Activated B cell treated with CpG ODN at 0.5 μM for 24 hours (primary cell): Measurements from ENCODE around the gene GNMT. TPM values are rescaled to one million over a fixed set of nuclear protein-coding genes. Genes with fewer than 3 reads are reported as not detected.

Experiments used
- ATAC-seq: fragments of 200-7000 bp; cut with Tn5 transposase; one replicate; pipeline ENCODE4 v1.10.0; 2021; ENCODE audit warnings: low read depth, mild to moderate bottlenecking, moderate library complexity
- CTCF ChIA-PET: fragments of 350-600 bp; sonication (Branson Sonifier 250); formaldehyde crosslinking; loops from one replicate; lab custom pipeline; 2021; ENCODE audit warnings: antibody characterized with exemption; lab: Charles Lee
- POLR2A ChIA-PET: fragments of 350-600 bp; sonication (Branson Sonifier 250); formaldehyde crosslinking; loops from one replicate; lab custom pipeline; 2021; ENCODE audit warnings: antibody characterized with exemption; lab: Charles Lee
- DNase-seq: peaks from one replicate; pipeline ENCODE4 v3.0.0; 2022
- H3K27ac Mint-ChIP-seq: one replicate; pipeline ENCODE4 v1.8.0; 2020; ENCODE audit warnings: mixed read lengths
- H3K27me3 Mint-ChIP-seq: one replicate; pipeline ENCODE4 v1.8.0; 2021; ENCODE audit warnings: mixed read lengths
- H3K36me3 Mint-ChIP-seq: one replicate; pipeline ENCODE4 v1.8.0; 2021; ENCODE audit warnings: low read depth, mixed read lengths
- H3K4me1 Mint-ChIP-seq: one replicate; pipeline ENCODE4 v1.8.0; 2021; ENCODE audit warnings: mixed read lengths
- H3K4me3 Mint-ChIP-seq: one replicate; pipeline ENCODE4 v1.8.0; 2020; ENCODE audit warnings: mild to moderate bottlenecking, mixed read lengths
- H3K9me3 Mint-ChIP-seq: one replicate; pipeline ENCODE4 v1.8.0; 2020; ENCODE audit warnings: mixed read lengths
- intact Hi-C: fragments of 100-400 bp; cut with micrococcal nuclease; formaldehyde crosslinking; loops from one replicate; pipeline ENCODE4 v1.15.1; 2024
- total RNA-seq: library from RNA; stranded (reverse); gene quantifications from 2 replicates; pipeline ENCODE4 v1.2.3, GENCODE V29; 2022
- TF ChIP-seq, protein P1 (sequence below): fragments of 200-600 bp; IDR thresholded peaks from one replicate; pipeline ENCODE4 v1.8.0; 2022; ENCODE audit warnings: antibody characterized with exemption, mild to moderate bottlenecking

Gene GNMT
- total RNA-seq, 1 donor from 2014 or later, result 2.3 TPM

GRCh38 chr6:43007126-43007525 lies 46.6 kb downstream of the GNMT start:
- TF ChIP-seq, protein P1, sequence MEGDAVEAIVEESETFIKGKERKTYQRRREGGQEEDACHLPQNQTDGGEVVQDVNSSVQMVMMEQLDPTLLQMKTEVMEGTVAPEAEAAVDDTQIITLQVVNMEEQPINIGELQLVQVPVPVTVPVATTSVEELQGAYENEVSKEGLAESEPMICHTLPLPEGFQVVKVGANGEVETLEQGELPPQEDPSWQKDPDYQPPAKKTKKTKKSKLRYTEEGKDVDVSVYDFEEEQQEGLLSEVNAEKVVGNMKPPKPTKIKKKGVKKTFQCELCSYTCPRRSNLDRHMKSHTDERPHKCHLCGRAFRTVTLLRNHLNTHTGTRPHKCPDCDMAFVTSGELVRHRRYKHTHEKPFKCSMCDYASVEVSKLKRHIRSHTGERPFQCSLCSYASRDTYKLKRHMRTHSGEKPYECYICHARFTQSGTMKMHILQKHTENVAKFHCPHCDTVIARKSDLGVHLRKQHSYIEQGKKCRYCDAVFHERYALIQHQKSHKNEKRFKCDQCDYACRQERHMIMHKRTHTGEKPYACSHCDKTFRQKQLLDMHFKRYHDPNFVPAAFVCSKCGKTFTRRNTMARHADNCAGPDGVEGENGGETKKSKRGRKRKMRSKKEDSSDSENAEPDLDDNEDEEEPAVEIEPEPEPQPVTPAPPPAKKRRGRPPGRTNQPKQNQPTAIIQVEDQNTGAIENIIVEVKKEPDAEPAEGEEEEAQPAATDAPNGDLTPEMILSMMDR, result no peak
- H3K27me3 Mint-ChIP-seq, result no peaks in the 10 kb centered on the region
- H3K4me1 Mint-ChIP-seq, result peaks cover 13% of the 10 kb centered on the region
- DNase-seq (no peak), ATAC-seq (no peak)
- H3K4me3 Mint-ChIP-seq, result no peak overlapping the region
- ChIA-PET POLR2A (interaction anchor here (1.3 kb wide), 1 partner anchor 77 kb away, joined by 3 read pairs; the partner anchor contains the start of gene CNPY3), CTCF (interaction anchor here (1.2 kb wide), 1 partner anchor 136 kb away, joined by 6 read pairs; no protein-coding TSS in a partner anchor)
- H3K9me3 Mint-ChIP-seq, result no peaks in the 10 kb centered on the region
- no peak overlapping the region for H3K27ac Mint-ChIP-seq
- peaks cover 59% of the 10 kb centered on the region for H3K36me3 Mint-ChIP-seq
- intact Hi-C loops, result no loop called here

DNA sequence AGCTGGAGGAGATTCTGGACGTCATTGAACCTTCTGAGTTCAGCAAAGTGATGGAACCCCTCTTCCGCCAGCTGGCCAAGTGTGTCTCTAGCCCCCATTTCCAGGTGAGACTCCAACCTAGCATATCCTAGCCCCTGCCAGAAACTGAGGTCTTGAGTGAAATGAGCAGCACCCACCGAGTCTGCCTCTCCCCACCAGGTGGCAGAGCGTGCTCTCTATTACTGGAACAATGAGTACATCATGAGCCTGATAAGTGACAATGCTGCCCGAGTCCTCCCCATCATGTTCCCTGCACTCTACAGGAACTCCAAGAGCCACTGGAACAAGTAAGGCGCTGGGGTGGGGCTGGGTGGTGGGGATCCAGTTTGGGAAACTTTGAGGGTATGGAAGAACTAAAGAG lies 48.6 kb downstream of the GNMT start:
- peak overlapping the region; percentile 12 for H3K27ac Mint-ChIP-seq
- CTCF ChIA-PET, result interaction anchor here (1.2 to 2.3 kb wide), 2 partner anchors 25 to 134 kb away, joined by 3 to 12 read pairs; no protein-coding TSS in a partner anchor
- ATAC-seq, result no peak
- H3K4me1 Mint-ChIP-seq, result peaks cover 33% of the 10 kb centered on the region
- POLR2A ChIA-PET, result interaction anchor here (2.1 kb wide), 1 partner anchor 79 kb away, joined by 6 read pairs; the partner anchor contains the start of gene CNPY3
- no peak for DNase-seq
- H3K36me3 Mint-ChIP-seq, result peaks cover 75% of the 10 kb centered on the region
- intact Hi-C loops, result loop anchor here (1.0 kb wide), 1 partner anchor 134 kb away; no protein-coding TSS in a partner anchor
- H3K9me3 Mint-ChIP-seq, result no peaks in the 10 kb centered on the region
- no peak overlapping the region for H3K4me3 Mint-ChIP-seq
- no peaks in the 10 kb centered on the region for H3K27me3 Mint-ChIP-seq
- TF ChIP-seq, protein P1, result no peak

GRCh38 chr6:43011207-43011606 lies 50.7 kb downstream of the GNMT start:
- Mint-ChIP-seq H3K9me3 (no peaks in the 10 kb centered on the region), H3K4me3 (no peak overlapping the region), H3K4me1 (peaks cover 48% of the 10 kb centered on the region), H3K27me3 (no peaks in the 10 kb centered on the region), H3K27ac (no peak overlapping the region), H3K36me3 (peaks cover 73% of the 10 kb centered on the region)
- TF ChIP-seq, protein P1, result no peak
- ATAC-seq (no peak), DNase-seq (no peak)
- ChIA-PET POLR2A (interaction anchor here (1.8 to 2.1 kb wide), 2 partner anchors 27 to 81 kb away, joined by 6 to 8 read pairs; partner anchors contain the start of genes CNPY3 and PPP2R5D), CTCF (interaction anchor here (1.1 to 1.4 kb wide), 2 partner anchors 9 to 27 kb away, joined by 3 read pairs; partner anchors contain the start of gene PPP2R5D)
- intact Hi-C loops, result loop anchor here (5.0 to 10.0 kb wide), 2 partner anchors 284 to 446 kb away; partner anchors contain the start of gene UBR2

DNA sequence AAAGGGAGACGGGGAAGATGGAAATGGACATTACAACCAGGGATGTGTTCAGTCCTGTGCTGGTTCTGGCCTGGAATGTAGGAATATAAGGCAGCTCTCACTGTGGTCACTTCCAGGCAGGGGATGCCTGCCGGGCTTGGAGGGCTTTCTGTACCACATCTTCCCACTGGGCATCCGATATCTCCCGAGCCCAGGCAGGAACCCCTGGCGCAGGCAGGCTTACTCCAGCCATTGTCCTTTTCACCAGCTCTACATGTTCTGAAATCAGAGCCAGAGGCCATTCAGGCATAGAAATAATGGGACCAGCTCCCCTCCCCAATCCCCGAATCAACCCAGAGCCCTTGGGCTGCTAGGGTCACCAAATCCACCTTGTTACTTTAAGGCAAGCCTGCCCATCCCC lies 51.8 kb downstream of the GNMT start:
- H3K4me3 Mint-ChIP-seq, result peak overlapping the region; percentile 97
- DNase-seq (no peak), ATAC-seq (no peak)
- CTCF ChIA-PET, result no interaction called here
- TF ChIP-seq, protein P1, result no peak
- peak overlapping the region; percentile 42 for H3K27ac Mint-ChIP-seq
- H3K4me1 Mint-ChIP-seq, result peaks cover 53% of the 10 kb centered on the region
- no peaks in the 10 kb centered on the region for H3K9me3 Mint-ChIP-seq
- H3K27me3 Mint-ChIP-seq, result no peaks in the 10 kb centered on the region
- POLR2A ChIA-PET, result interaction anchor here (1.0 to 4.8 kb wide), 5 partner anchors 28 to 504 kb away, joined by 3 to 58 read pairs (median 8); partner anchors contain the start of genes CNPY3, KLC4, MRPL2 and PEX6
- peaks cover 67% of the 10 kb centered on the region for H3K36me3 Mint-ChIP-seq
- intact Hi-C loops, result loop anchor here (2.0 to 10.0 kb wide), 3 partner anchors 285 to 504 kb away; partner anchors contain the start of genes POLR1C, UBR2 and YIPF3
